ENCODE measurements around the gene KLRC4. TPM values are rescaled to one million over a fixed set of nuclear protein-coding genes. Genes with fewer than 3 reads are reported as not detected.

KLRC4 gene
- total and polyA plus RNA-seq, 2 experiments from 2014 or later, result not detected

- TF ChIP-seq ZNF462 (CRISPR knock-in tag; IDR thresholded peaks at IDR 0.05) (no peak), CREB1 (CRISPR knock-in tag; IDR thresholded peaks at IDR 0.05; ENCODE audit: low read depth) (no peak), EZH2 (IDR thresholded peaks at IDR 0.05; ENCODE audit: low read depth, unreplicated experiment) (no peak), POLR2AphosphoS5 (IDR thresholded peaks at IDR 0.05; ENCODE audit: low read depth) (no peak), STAT1 (IDR thresholded peaks at IDR 0.05; ENCODE audit: unreplicated experiment) (no peak)
Measured at GRCh38 chr12:10374624-10375018, 34.9 kb downstream of the KLRC4 start (continued).

GRCh38 chr12:10372559-10372958 lies 37.0 kb downstream of the KLRC4 start:
- no peak overlapping the region for H3K27ac ChIP-seq (ENCODE audit: low read depth)
- ATAC-seq, result 0 out of 3 replicates have a peak, but pooled peaks have one; percentile 29
- no peaks in the 10 kb centered on the region for H3K27me3 ChIP-seq (ENCODE audit: insufficient read depth)
- H2AFZ ChIP-seq, result peak overlapping the region; percentile 88
- Mint-ChIP-seq H3K4me3 (no peak overlapping the region), H3K27me3 (ENCODE audit: insufficient read depth, low read depth, poor library complexity) (peaks cover 2% of the 10 kb centered on the region), H3K36me3 (ENCODE audit: low read depth) (peaks cover 4% of the 10 kb centered on the region; the same call in 2 of the 3 replicates), H3K9me3 (peaks cover 8% of the 10 kb centered on the region), H3K27ac (no peak overlapping the region; the same call in 1 of the 2 replicates), H3K4me1 (peaks cover 46% of the 10 kb centered on the region)
- H3K9me2 ChIP-seq (ENCODE audit: insufficient read depth), result no peaks in the 10 kb centered on the region
- H4K20me1 ChIP-seq (replicated peaks; ENCODE audit: insufficient read depth), result no peaks in the 10 kb centered on the region
- H3K36me3 ChIP-seq (ENCODE audit: insufficient read depth), result no peaks in the 10 kb centered on the region
- no peak for DNase-seq (ENCODE audit: low spot score)
- H3K79me2 ChIP-seq (replicated peaks; ENCODE audit: insufficient read depth), result no peaks in the 10 kb centered on the region
- no peaks in the 10 kb centered on the region for H3F3A ChIP-seq (replicated peaks; ENCODE audit: low read depth)
- peak overlapping the region; percentile 66; the same call in 1 of the 2 replicates for H3K4me2 ChIP-seq
- H3K4me1 ChIP-seq (ENCODE audit: insufficient read depth), result peaks cover 26% of the 10 kb centered on the region
- H3K4me3 ChIP-seq, result no peak overlapping the region
- TF ChIP-seq JUNB (IDR thresholded peaks at IDR 0.05; ENCODE audit: unreplicated experiment) (no peak), EZH2phosphoT487 (IDR thresholded peaks at IDR 0.05; ENCODE audit: unreplicated experiment) (no peak), ZNF462 (CRISPR knock-in tag; IDR thresholded peaks at IDR 0.05) (no peak), ZNF114 (CRISPR knock-in tag; IDR thresholded peaks at IDR 0.05) (no peak)

All from GM23338 (cell line).